Measurements from ENCODE around the gene SMC3.

Gene SMC3

GRCh38 chr10:110546077-110546476, 21.4 kb upstream of the SMC3 start:
- DNase-seq, result no peak

GRCh38 chr10:110546499-110547110, 20.9 kb upstream of the SMC3 start:
- DNase-seq, result no peak

GRCh38 chr10:110547139-110547761, 20.2 kb upstream of the SMC3 start:
- peak; percentile 40 for DNase-seq

GRCh38 chr10:110548002-110548401, 19.5 kb upstream of the SMC3 start:
- DNase-seq, result no peak

- no peak for DNase-seq
Observed at GRCh38 chr10:110549211-110549610, 18.3 kb upstream of the SMC3 start.

GRCh38 chr10:110553905-110554304, 13.6 kb upstream of the SMC3 start:
- no peak for DNase-seq

GRCh38 chr10:110556296-110556695, 11.2 kb upstream of the SMC3 start:
- no peak for DNase-seq

GRCh38 chr10:110556969-110557601, 10.4 kb upstream of the SMC3 start:
- no peak for DNase-seq

GRCh38 chr10:110558041-110558440, 9.5 kb upstream of the SMC3 start:
- DNase-seq, result no peak

GRCh38 chr10:110560012-110560411, 7.5 kb upstream of the SMC3 start:
- DNase-seq, result no peak

- no peak for DNase-seq
Observed at GRCh38 chr10:110561292-110561691, 6.2 kb upstream of the SMC3 start.

GRCh38 chr10:110562348-110562747, 5.1 kb upstream of the SMC3 start:
- DNase-seq, result no peak

- no peak for DNase-seq
Observed at GRCh38 chr10:110563132-110563531, 4.4 kb upstream of the SMC3 start.

- DNase-seq, result no peak
Observed at GRCh38 chr10:110566472-110567200, 859 bp upstream of the SMC3 start.

- DNase-seq, result no peak
Observed at GRCh38 chr10:110568055-110568735, 700 bp downstream of the SMC3 start.

GRCh38 chr10:110569122-110569521, 1.6 kb downstream of the SMC3 start:
- no peak for DNase-seq

GRCh38 chr10:110569736-110570135, 2.2 kb downstream of the SMC3 start:
- DNase-seq, result no peak

- no peak for DNase-seq
Observed at GRCh38 chr10:110571093-110571743, 3.7 kb downstream of the SMC3 start.

- DNase-seq, result no peak
Observed at GRCh38 chr10:110572862-110573261, 5.4 kb downstream of the SMC3 start.

GRCh38 chr10:110574420-110574819, 6.9 kb downstream of the SMC3 start:
- DNase-seq, result no peak

- DNase-seq, result no peak
Observed at GRCh38 chr10:110576220-110576619, 8.7 kb downstream of the SMC3 start.

- no peak for DNase-seq
Observed at GRCh38 chr10:110577056-110577455, 9.6 kb downstream of the SMC3 start.

GRCh38 chr10:110584006-110584405, 16.5 kb downstream of the SMC3 start:
- no peak for DNase-seq

Data from DMS79 treated with DMSO at 0.1 percent for 48 hours (cell line).